Osteoblast (primary cell): ENCODE measurements around the gene MRPL3. TPM values are rescaled to one million over a fixed set of nuclear protein-coding genes. Genes with fewer than 3 reads are reported as not detected.
A peak's percentile ranks its signal among the peaks of the same experiment; 100 is the strongest.

Source experiments
- DNase-seq: peaks from one replicate; pipeline ENCODE4 v3.0.0; 2011; ENCODE audit warnings: low spot score, mixed read lengths; ENCODE audit not compliant: insufficient read length; ENCODE audit errors: missing footprints
- H2AFZ ChIP-seq: 2 replicates; pipeline ENCODE4 v1.6.0; 2011; ENCODE audit warnings: mild to moderate bottlenecking, low read length
- H3K27ac ChIP-seq: 2 replicates; pipeline ENCODE4 v1.5.1; 2011; ENCODE audit warnings: mild to moderate bottlenecking, low read depth, low read length, moderate library complexity
- H3K27me3 ChIP-seq: 2 replicates; pipeline ENCODE4 v1.6.0; 2012; ENCODE audit warnings: mild to moderate bottlenecking, control low read depth, inconsistent platforms, low read length, moderate library complexity; ENCODE audit not compliant: insufficient read depth
- H3K36me3 ChIP-seq: 2 replicates; pipeline ENCODE4 v1.5.1; 2011; ENCODE audit warnings: mild to moderate bottlenecking, low read length, control low read depth, moderate library complexity; ENCODE audit not compliant: insufficient read depth
- H3K4me1 ChIP-seq: 2 replicates; pipeline ENCODE4 v1.5.1; 2011; ENCODE audit warnings: mild to moderate bottlenecking, low read length, control low read depth, moderate library complexity; ENCODE audit not compliant: insufficient read depth
- H3K4me2 ChIP-seq: 2 replicates; pipeline ENCODE4 v1.6.0; 2011; ENCODE audit warnings: mild to moderate bottlenecking, low read length; ENCODE audit not compliant: insufficient read depth
- H3K4me3 ChIP-seq: fragments of 200-600 bp; sonication (generic); 3 replicates; pipeline ENCODE4 v1.5.1; 2012; ENCODE audit warnings: mild to moderate bottlenecking, low read length, inconsistent platforms; ENCODE audit not compliant: insufficient read depth
- H3K79me2 ChIP-seq: 2 replicates; pipeline ENCODE4 v1.6.0; 2012; ENCODE audit warnings: mild to moderate bottlenecking, low read length, control low read depth, inconsistent platforms; ENCODE audit not compliant: insufficient read depth
- H3K9me3 ChIP-seq: 2 replicates; pipeline ENCODE4 v1.5.1; 2011; ENCODE audit warnings: low read depth, low read length, control low read depth
- H4K20me1 ChIP-seq: 2 replicates; pipeline ENCODE4 v1.6.0; 2012; ENCODE audit warnings: mild to moderate bottlenecking, low read length, control low read depth; ENCODE audit not compliant: insufficient read depth
- CTCF ChIP-seq: IDR thresholded peaks from 2 replicates; pipeline ENCODE4 v1.5.1; 2011; ENCODE audit warnings: mild to moderate bottlenecking, low read depth, low read length, moderate library complexity; ENCODE audit errors: extremely low read depth
- total RNA-seq: library from RNA; depleted of rRNA; stranded (reverse); fragments of >200 nt; gene quantifications from 2 replicates; pipeline ENCODE4 v1.2.3, GENCODE V29; 2012

The MRPL3 gene
- total RNA-seq, 1 donor: 92.6 TPM

- no peak overlapping the region for H3K27ac ChIP-seq
- no peak overlapping the region for H3K4me3 ChIP-seq
- no peaks in the 10 kb centered on the region for H4K20me1 ChIP-seq
- H3K27me3 ChIP-seq: peaks cover 2% of the 10 kb centered on the region
- no peaks in the 10 kb centered on the region for H3K36me3 ChIP-seq
- H2AFZ ChIP-seq: no peak overlapping the region
- no peaks in the 10 kb centered on the region for H3K79me2 ChIP-seq
- no peak for DNase-seq
- no peak for TF ChIP-seq CTCF
- H3K4me2 ChIP-seq: no peak overlapping the region
- H3K9me3 ChIP-seq: no peaks in the 10 kb centered on the region
- H3K4me1 ChIP-seq: peaks cover 5% of the 10 kb centered on the region
Measured at GRCh38 chr3:131537531-131537930, 34.8 kb upstream of the MRPL3 start.

- DNase-seq: peak; percentile 48
Measured at GRCh38 chr3:131535596-131535995, 32.8 kb upstream of the MRPL3 start.

GRCh38 chr3:131535131-131535530, 32.4 kb upstream of the MRPL3 start:
- Histone ChIP-seq H3K27me3 (peaks cover 2% of the 10 kb centered on the region), H3K4me1 (peaks cover 5% of the 10 kb centered on the region), H3K27ac (peak overlapping the region; percentile 62), H3K79me2 (no peaks in the 10 kb centered on the region), H4K20me1 (no peaks in the 10 kb centered on the region), H2AFZ (no peak overlapping the region), H3K36me3 (no peaks in the 10 kb centered on the region), H3K4me3 (no peak overlapping the region), H3K4me2 (peak overlapping the region; percentile 35), H3K9me3 (no peaks in the 10 kb centered on the region)
- no peak for TF ChIP-seq CTCF
- no peak for DNase-seq

More at GRCh38 chr3:131535596-131535995, 32.8 kb upstream of the MRPL3 start:
- no peak overlapping the region for H3K4me3 ChIP-seq
- peaks cover 2% of the 10 kb centered on the region for H3K27me3 ChIP-seq
- TF ChIP-seq CTCF: no peak
- no peaks in the 10 kb centered on the region for H3K36me3 ChIP-seq
- no peak overlapping the region for H2AFZ ChIP-seq
- H3K4me2 ChIP-seq: peak overlapping the region; percentile 35
- H3K4me1 ChIP-seq: peaks cover 5% of the 10 kb centered on the region
- no peaks in the 10 kb centered on the region for H3K79me2 ChIP-seq
- no peaks in the 10 kb centered on the region for H3K9me3 ChIP-seq
- H3K27ac ChIP-seq: peak overlapping the region; percentile 62
- no peaks in the 10 kb centered on the region for H4K20me1 ChIP-seq

GRCh38 chr3:131532645-131533044, 29.9 kb upstream of the MRPL3 start:
- no peak for TF ChIP-seq CTCF
- no peak overlapping the region for H2AFZ ChIP-seq
- no peak overlapping the region for H3K4me2 ChIP-seq
- H3K4me1 ChIP-seq: peaks cover 5% of the 10 kb centered on the region
- no peaks in the 10 kb centered on the region for H3K9me3 ChIP-seq
- H3K27me3 ChIP-seq: peaks cover 7% of the 10 kb centered on the region
- H3K27ac ChIP-seq: no peak overlapping the region
- no peak for DNase-seq
- no peaks in the 10 kb centered on the region for H3K36me3 ChIP-seq
- H3K79me2 ChIP-seq: no peaks in the 10 kb centered on the region
- H4K20me1 ChIP-seq: no peaks in the 10 kb centered on the region
- no peak overlapping the region for H3K4me3 ChIP-seq
